ENCODE results near the gene IL17RA.

- TF ChIP-seq, protein P1, sequence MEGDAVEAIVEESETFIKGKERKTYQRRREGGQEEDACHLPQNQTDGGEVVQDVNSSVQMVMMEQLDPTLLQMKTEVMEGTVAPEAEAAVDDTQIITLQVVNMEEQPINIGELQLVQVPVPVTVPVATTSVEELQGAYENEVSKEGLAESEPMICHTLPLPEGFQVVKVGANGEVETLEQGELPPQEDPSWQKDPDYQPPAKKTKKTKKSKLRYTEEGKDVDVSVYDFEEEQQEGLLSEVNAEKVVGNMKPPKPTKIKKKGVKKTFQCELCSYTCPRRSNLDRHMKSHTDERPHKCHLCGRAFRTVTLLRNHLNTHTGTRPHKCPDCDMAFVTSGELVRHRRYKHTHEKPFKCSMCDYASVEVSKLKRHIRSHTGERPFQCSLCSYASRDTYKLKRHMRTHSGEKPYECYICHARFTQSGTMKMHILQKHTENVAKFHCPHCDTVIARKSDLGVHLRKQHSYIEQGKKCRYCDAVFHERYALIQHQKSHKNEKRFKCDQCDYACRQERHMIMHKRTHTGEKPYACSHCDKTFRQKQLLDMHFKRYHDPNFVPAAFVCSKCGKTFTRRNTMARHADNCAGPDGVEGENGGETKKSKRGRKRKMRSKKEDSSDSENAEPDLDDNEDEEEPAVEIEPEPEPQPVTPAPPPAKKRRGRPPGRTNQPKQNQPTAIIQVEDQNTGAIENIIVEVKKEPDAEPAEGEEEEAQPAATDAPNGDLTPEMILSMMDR (IDR thresholded peaks at IDR 0.05): no peak
- no peak for TF ChIP-seq POLR2AphosphoS5 (IDR thresholded peaks at IDR 0.05)
- TF ChIP-seq POLR2A (IDR thresholded peaks at IDR 0.05): no peak
These were observed 77.9 kb downstream of the IL17RA start for GRCh38 chr22:17162731-17163130.

Data from prostate gland (tissue), 2 donors.